Neural progenitor cell (in vitro differentiated cells): ENCODE results near the gene XPO1. TPM values are rescaled to one million over a fixed set of nuclear protein-coding genes. Genes with fewer than 3 reads are reported as not detected.

Experiments
- DNase-seq: peaks from one replicate; pipeline ENCODE4 v3.0.0-alpha.2; 2016; ENCODE audit warnings: low spot score
- H2AFZ ChIP-seq: fragments of 200-600 bp; sonication (generic); replicated peaks from 2 replicates; pipeline ENCODE4 v1.6.1; 2016; ENCODE audit warnings: antibody characterized with exemption
- H3F3A ChIP-seq: fragments of 200-600 bp; sonication (generic); 2 replicates; pipeline ENCODE4 v1.6.1; 2016; ENCODE audit warnings: antibody characterized with exemption, low read depth
- H3K27ac ChIP-seq: fragments of 200-600 bp; sonication (generic); 2 replicates; pipeline ENCODE4 v1.5.1; 2016; ENCODE audit warnings: mild to moderate bottlenecking
- H3K27me3 ChIP-seq: fragments of 200-600 bp; sonication (generic); 2 replicates; pipeline ENCODE4 v1.6.1; 2016; ENCODE audit warnings: mild to moderate bottlenecking, moderate library complexity
- H3K36me3 ChIP-seq: fragments of 200-600 bp; sonication (generic); 2 replicates; pipeline ENCODE4 v1.5.1; 2016
- H3K4me1 ChIP-seq: fragments of 200-600 bp; sonication (generic); 2 replicates; pipeline ENCODE4 v1.6.1; 2016; ENCODE audit warnings: mixed run types
- H3K4me2 ChIP-seq: fragments of 200-600 bp; sonication (generic); 2 replicates; pipeline ENCODE4 v1.6.1; 2016
- H3K4me3 ChIP-seq: fragments of 200-600 bp; sonication (generic); 2 replicates; pipeline ENCODE4 v1.5.1; 2016
- H3K79me2 ChIP-seq: fragments of 200-600 bp; sonication (generic); 2 replicates; pipeline ENCODE4 v1.6.1; 2016; ENCODE audit warnings: low read depth
- H3K9ac ChIP-seq: fragments of 200-600 bp; sonication (generic); 2 replicates; pipeline ENCODE4 v1.6.1; 2016
- H3K9me3 ChIP-seq: fragments of 200-600 bp; sonication (generic); 2 replicates; pipeline ENCODE4 v1.5.1; 2016; ENCODE audit warnings: low read depth
- H4K20me1 ChIP-seq: fragments of 200-600 bp; sonication (generic); 2 replicates; pipeline ENCODE4 v1.6.1; 2016; ENCODE audit warnings: low read depth
- H3K27ac Mint-ChIP-seq: 3 replicates; pipeline ENCODE4 v1.8.0; 2021; ENCODE audit warnings: mixed read lengths
- H3K27me3 Mint-ChIP-seq: 2 replicates; pipeline ENCODE4 v1.8.0; 2022; ENCODE audit warnings: low read depth, mild to moderate bottlenecking, inconsistent platforms, moderate library complexity, mixed read lengths; ENCODE audit not compliant: insufficient read depth
- H3K36me3 Mint-ChIP-seq: 3 replicates; pipeline ENCODE4 v1.8.0; 2021; ENCODE audit warnings: mixed read lengths
- H3K4me1 Mint-ChIP-seq: 3 replicates; pipeline ENCODE4 v1.8.0; 2021; ENCODE audit warnings: mixed read lengths
- H3K4me3 Mint-ChIP-seq: 3 replicates; pipeline ENCODE4 v1.8.0; 2021; ENCODE audit warnings: mild to moderate bottlenecking, moderate library complexity, mixed read lengths
- H3K9me3 Mint-ChIP-seq: 3 replicates; pipeline ENCODE4 v1.8.0; 2020; ENCODE audit warnings: mixed read lengths
- EZH2 ChIP-seq: fragments of 200-600 bp; sonication (generic); IDR thresholded peaks from 2 replicates; pipeline ENCODE4 v1.6.1; 2017; ENCODE audit warnings: antibody characterized with exemption, mild to moderate bottlenecking, moderate library complexity
- EZH2phosphoT487 ChIP-seq: fragments of 200-600 bp; sonication (generic); IDR thresholded peaks from 2 replicates; pipeline ENCODE4 v1.6.1; 2017; ENCODE audit warnings: antibody characterized with exemption
- total RNA-seq: library from RNA; depleted of rRNA; stranded (reverse); fragments of >200 nt; gene quantifications from 2 replicates; pipeline ENCODE4 v1.2.3, GENCODE V29; 2015; ENCODE audit warnings: low replicate concordance
- TF ChIP-seq, protein P1 (sequence below): fragments of 200-600 bp; sonication (generic); IDR thresholded peaks from 2 replicates; pipeline ENCODE4 v1.5.1; 2017; ENCODE audit warnings: antibody characterized with exemption, mild to moderate bottlenecking

Gene XPO1
- total RNA-seq, 1 donor from 2014 or later = 681 TPM

DNA sequence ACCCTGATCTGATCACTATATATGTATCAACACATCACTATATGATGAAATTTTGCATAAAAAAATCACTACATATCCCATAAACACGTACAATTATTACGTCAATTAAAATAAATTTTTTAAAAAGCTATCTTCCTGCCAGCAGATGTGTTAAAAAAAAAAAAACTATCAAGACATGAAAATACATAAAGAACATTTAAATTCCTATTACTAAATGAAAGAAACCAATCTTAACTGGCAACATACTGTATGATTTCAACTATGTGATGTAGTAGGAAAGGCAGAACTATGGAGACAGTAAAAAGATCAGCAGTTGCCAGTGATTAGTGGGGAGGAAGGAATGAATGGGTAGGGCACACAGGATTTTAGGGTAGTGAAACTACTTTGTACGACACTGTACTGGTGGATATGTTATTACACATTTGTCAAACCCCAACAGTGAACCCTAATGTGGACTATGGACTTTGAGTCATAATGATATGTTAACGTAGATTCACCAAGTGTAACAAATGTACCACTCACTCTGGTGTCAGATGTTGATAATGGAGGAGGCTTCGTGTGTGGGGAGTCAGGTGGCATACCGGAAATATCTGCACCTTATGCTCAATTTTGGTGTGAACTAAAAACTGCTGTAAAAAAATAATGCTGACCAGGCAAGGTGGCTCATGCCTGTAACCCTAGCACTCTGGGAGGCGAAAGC lies 94.7 kb downstream of the XPO1 start:
- Mint-ChIP-seq H3K27ac (no peak overlapping the region), H3K9me3 (peaks cover 27% of the 10 kb centered on the region), H3K36me3 (peaks cover 33% of the 10 kb centered on the region), H3K4me3 (no peak overlapping the region), H3K4me1 (no peaks in the 10 kb centered on the region), H3K27me3 (peaks cover 2% of the 10 kb centered on the region)
- peaks cover 100% of the 10 kb centered on the region for H3K79me2 ChIP-seq
- no peak overlapping the region for H3K27ac ChIP-seq
- no peak overlapping the region for H3K4me3 ChIP-seq
- no peaks in the 10 kb centered on the region for H3K4me1 ChIP-seq
- no peaks in the 10 kb centered on the region for H3K27me3 ChIP-seq
- H3K36me3 ChIP-seq = no peaks in the 10 kb centered on the region
- DNase-seq = no peak
- H3K4me2 ChIP-seq = no peak overlapping the region
- no peak overlapping the region for H3K9ac ChIP-seq
- TF ChIP-seq, protein P1, sequence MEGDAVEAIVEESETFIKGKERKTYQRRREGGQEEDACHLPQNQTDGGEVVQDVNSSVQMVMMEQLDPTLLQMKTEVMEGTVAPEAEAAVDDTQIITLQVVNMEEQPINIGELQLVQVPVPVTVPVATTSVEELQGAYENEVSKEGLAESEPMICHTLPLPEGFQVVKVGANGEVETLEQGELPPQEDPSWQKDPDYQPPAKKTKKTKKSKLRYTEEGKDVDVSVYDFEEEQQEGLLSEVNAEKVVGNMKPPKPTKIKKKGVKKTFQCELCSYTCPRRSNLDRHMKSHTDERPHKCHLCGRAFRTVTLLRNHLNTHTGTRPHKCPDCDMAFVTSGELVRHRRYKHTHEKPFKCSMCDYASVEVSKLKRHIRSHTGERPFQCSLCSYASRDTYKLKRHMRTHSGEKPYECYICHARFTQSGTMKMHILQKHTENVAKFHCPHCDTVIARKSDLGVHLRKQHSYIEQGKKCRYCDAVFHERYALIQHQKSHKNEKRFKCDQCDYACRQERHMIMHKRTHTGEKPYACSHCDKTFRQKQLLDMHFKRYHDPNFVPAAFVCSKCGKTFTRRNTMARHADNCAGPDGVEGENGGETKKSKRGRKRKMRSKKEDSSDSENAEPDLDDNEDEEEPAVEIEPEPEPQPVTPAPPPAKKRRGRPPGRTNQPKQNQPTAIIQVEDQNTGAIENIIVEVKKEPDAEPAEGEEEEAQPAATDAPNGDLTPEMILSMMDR = no peak
- TF ChIP-seq EZH2phosphoT487 (no peak), EZH2 (no peak)
- H3K9me3 ChIP-seq = no peaks in the 10 kb centered on the region
- peaks cover 54% of the 10 kb centered on the region for H4K20me1 ChIP-seq
- no peak overlapping the region for H2AFZ ChIP-seq
- no peaks in the 10 kb centered on the region for H3F3A ChIP-seq

- no peak overlapping the region for H3K27ac ChIP-seq
- H3K27me3 ChIP-seq = no peaks in the 10 kb centered on the region
- H2AFZ ChIP-seq = no peak overlapping the region
- Mint-ChIP-seq H3K36me3 (peaks cover 35% of the 10 kb centered on the region), H3K27ac (no peak overlapping the region), H3K9me3 (peaks cover 42% of the 10 kb centered on the region), H3K4me3 (no peak overlapping the region), H3K4me1 (no peaks in the 10 kb centered on the region), H3K27me3 (peaks cover 2% of the 10 kb centered on the region)
- H4K20me1 ChIP-seq = peaks cover 44% of the 10 kb centered on the region
- TF ChIP-seq EZH2 = no peak
- TF ChIP-seq, protein P1 = no peak
- no peak for TF ChIP-seq EZH2phosphoT487
- H3K79me2 ChIP-seq = peaks cover 100% of the 10 kb centered on the region
- no peaks in the 10 kb centered on the region for H3F3A ChIP-seq
- H3K4me2 ChIP-seq = no peak overlapping the region
- no peak for DNase-seq
- no peaks in the 10 kb centered on the region for H3K36me3 ChIP-seq
- no peak overlapping the region for H3K9ac ChIP-seq
- H3K4me1 ChIP-seq = no peaks in the 10 kb centered on the region
- H3K9me3 ChIP-seq = peaks cover 7% of the 10 kb centered on the region
- H3K4me3 ChIP-seq = no peak overlapping the region
Measured at GRCh38 chr2:61439241-61440002, 98.7 kb downstream of the XPO1 start.

- TF ChIP-seq EZH2 = no peak
- Histone ChIP-seq H3K27me3 (no peaks in the 10 kb centered on the region), H3K36me3 (no peaks in the 10 kb centered on the region), H3K27ac (no peak overlapping the region), H3K9me3 (peaks cover 7% of the 10 kb centered on the region), H3K79me2 (peaks cover 100% of the 10 kb centered on the region), H3K9ac (no peak overlapping the region), H3K4me2 (no peak overlapping the region), H2AFZ (no peak overlapping the region), H3K4me3 (no peak overlapping the region), H3K4me1 (no peaks in the 10 kb centered on the region), H3F3A (no peaks in the 10 kb centered on the region), H4K20me1 (peaks cover 45% of the 10 kb centered on the region)
- Mint-ChIP-seq H3K9me3 (peaks cover 39% of the 10 kb centered on the region), H3K27me3 (peaks cover 2% of the 10 kb centered on the region), H3K4me1 (no peaks in the 10 kb centered on the region), H3K27ac (no peak overlapping the region), H3K36me3 (peaks cover 30% of the 10 kb centered on the region), H3K4me3 (no peak overlapping the region)
- no peak for DNase-seq
Measured at GRCh38 chr2:61438670-61439069, 99.5 kb downstream of the XPO1 start.

DNA sequence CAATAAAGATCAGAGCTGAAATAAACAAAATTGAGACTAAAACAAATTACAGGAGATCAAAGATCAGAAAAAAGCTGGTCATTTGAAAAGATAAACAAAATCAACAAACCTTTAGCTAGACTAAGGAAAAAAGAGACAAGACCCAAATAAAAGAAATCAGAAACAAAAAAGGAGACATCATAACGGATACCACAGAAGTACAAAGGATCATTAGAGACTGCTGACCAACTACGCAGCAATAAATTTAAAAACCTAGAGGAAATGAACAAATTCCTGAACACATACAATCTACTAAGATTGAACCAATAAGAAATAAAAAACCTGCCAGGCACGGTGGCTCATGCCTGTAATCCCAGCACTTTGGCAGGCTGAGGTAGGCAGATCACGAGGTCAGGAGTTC lies 101.0 kb downstream of the XPO1 start:
- Histone ChIP-seq H2AFZ (no peak overlapping the region), H3K27ac (no peak overlapping the region), H3K36me3 (no peaks in the 10 kb centered on the region), H4K20me1 (peaks cover 43% of the 10 kb centered on the region), H3K79me2 (peaks cover 100% of the 10 kb centered on the region), H3K4me3 (no peak overlapping the region), H3F3A (no peaks in the 10 kb centered on the region), H3K9me3 (peaks cover 7% of the 10 kb centered on the region), H3K27me3 (no peaks in the 10 kb centered on the region), H3K9ac (no peak overlapping the region), H3K4me2 (no peak overlapping the region), H3K4me1 (no peaks in the 10 kb centered on the region)
- TF ChIP-seq EZH2 (no peak), EZH2phosphoT487 (no peak)
- TF ChIP-seq, protein P1 = no peak
- H3K4me3 Mint-ChIP-seq = no peak overlapping the region
- H3K36me3 Mint-ChIP-seq = peaks cover 24% of the 10 kb centered on the region
- H3K4me1 Mint-ChIP-seq = no peaks in the 10 kb centered on the region
- peaks cover 33% of the 10 kb centered on the region for H3K9me3 Mint-ChIP-seq
- no peak overlapping the region for H3K27ac Mint-ChIP-seq
- no peak for DNase-seq
- H3K27me3 Mint-ChIP-seq = peaks cover 4% of the 10 kb centered on the region
